OCI-LY7 (cell line): ENCODE data around the gene CDKN2A.

Experiments used
- EZH2phosphoT487 ChIP-seq: fragments of 200-600 bp; sonication (generic); IDR thresholded peaks from 2 replicates; pipeline ENCODE4 v1.6.1; 2018; ENCODE audit warnings: low read depth, borderline replicate concordance, mild to moderate bottlenecking, mixed run types, antibody characterized with exemption, low read length, moderate library complexity, mixed read lengths
- TF ChIP-seq, protein P1 (sequence below): fragments of 200-600 bp; sonication (generic); conservative IDR thresholded peaks from 2 replicates; pipeline ENCODE4 v1.5.1; 2014; ENCODE audit warnings: mild to moderate bottlenecking, antibody characterized with exemption, low read length, moderate library complexity, mixed read lengths

DNA sequence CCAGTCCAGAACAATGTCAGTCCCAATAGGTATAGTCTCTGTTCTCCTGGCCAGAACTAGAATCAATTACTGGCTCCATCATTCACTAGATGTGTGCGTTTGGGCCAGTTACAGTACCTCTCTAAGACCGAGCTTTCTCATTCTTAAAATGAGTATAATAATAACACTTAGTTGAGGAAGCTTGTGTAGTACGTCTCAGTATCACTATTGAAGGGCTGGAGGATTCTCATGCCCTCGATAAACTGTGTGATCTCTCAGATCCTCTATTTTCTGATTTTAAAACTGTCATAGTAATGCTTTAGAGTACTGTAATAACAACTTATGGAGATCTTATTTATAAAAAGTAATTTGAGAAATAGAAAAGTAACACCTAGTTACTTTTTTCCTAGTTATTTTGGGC lies 50.7 kb downstream of the CDKN2A start:
- TF ChIP-seq, protein P1, sequence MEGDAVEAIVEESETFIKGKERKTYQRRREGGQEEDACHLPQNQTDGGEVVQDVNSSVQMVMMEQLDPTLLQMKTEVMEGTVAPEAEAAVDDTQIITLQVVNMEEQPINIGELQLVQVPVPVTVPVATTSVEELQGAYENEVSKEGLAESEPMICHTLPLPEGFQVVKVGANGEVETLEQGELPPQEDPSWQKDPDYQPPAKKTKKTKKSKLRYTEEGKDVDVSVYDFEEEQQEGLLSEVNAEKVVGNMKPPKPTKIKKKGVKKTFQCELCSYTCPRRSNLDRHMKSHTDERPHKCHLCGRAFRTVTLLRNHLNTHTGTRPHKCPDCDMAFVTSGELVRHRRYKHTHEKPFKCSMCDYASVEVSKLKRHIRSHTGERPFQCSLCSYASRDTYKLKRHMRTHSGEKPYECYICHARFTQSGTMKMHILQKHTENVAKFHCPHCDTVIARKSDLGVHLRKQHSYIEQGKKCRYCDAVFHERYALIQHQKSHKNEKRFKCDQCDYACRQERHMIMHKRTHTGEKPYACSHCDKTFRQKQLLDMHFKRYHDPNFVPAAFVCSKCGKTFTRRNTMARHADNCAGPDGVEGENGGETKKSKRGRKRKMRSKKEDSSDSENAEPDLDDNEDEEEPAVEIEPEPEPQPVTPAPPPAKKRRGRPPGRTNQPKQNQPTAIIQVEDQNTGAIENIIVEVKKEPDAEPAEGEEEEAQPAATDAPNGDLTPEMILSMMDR, result no peak
- TF ChIP-seq EZH2phosphoT487, result no peak
